ENCODE results near the gene CASP4.
"Not testable (repeated sequence)": the region's sequence is repeated elsewhere in the genome, so short reads cannot be mapped to it uniquely, and the experiment has no call there.

Gene CASP4

GRCh38 chr11:104968856-104969776 lies 742 bp upstream of the CASP4 start:
- peak overlapping the region; percentile 96 for H3K27ac Mint-ChIP-seq
- H3K4me1 Mint-ChIP-seq: peaks cover 64% of the 10 kb centered on the region
- peak overlapping the region; percentile 88 for H3K4me3 Mint-ChIP-seq
- H3K36me3 Mint-ChIP-seq: peaks cover 5% of the 10 kb centered on the region
- H3K9me3 Mint-ChIP-seq: peaks cover 7% of the 10 kb centered on the region
- DNase-seq (ENCODE audit: low spot score in 2 of 2) (no peak), ATAC-seq (no peak)

GRCh38 chr11:104967534-104968354 lies 630 bp downstream of the CASP4 start:
- peaks cover 2% of the 10 kb centered on the region for H3K9me3 Mint-ChIP-seq
- peak overlapping the region; percentile 96 for H3K27ac Mint-ChIP-seq
- DNase-seq (ENCODE audit: low spot score in 2 of 2) (no peak), ATAC-seq (peak; percentile 71)
- H3K36me3 Mint-ChIP-seq: peaks cover 15% of the 10 kb centered on the region
- H3K4me1 Mint-ChIP-seq: peaks cover 74% of the 10 kb centered on the region
- H3K4me3 Mint-ChIP-seq: peak overlapping the region; percentile 88

GRCh38 chr11:104965735-104966134 lies 2.6 kb downstream of the CASP4 start:
- DNase-seq (ENCODE audit: low spot score in 2 of 2): no peak
- Mint-ChIP-seq H3K9me3 (no peaks in the 10 kb centered on the region), H3K4me3 (peak overlapping the region; percentile 88), H3K36me3 (peaks cover 28% of the 10 kb centered on the region), H3K4me1 (peaks cover 80% of the 10 kb centered on the region), H3K27ac (peak overlapping the region; percentile 96)
- no peak for ATAC-seq

- Mint-ChIP-seq H3K9me3 (no peaks in the 10 kb centered on the region), H3K36me3 (peaks cover 30% of the 10 kb centered on the region), H3K4me3 (no peak overlapping the region), H3K4me1 (peaks cover 80% of the 10 kb centered on the region), H3K27ac (no peak overlapping the region)
- DNase-seq (ENCODE audit: low spot score in 2 of 2): no peak
- no peak for ATAC-seq
Observed at GRCh38 chr11:104964247-104964646, 4.1 kb downstream of the CASP4 start.

GRCh38 chr11:104962852-104963251 lies 5.5 kb downstream of the CASP4 start:
- H3K9me3 Mint-ChIP-seq: no peaks in the 10 kb centered on the region
- H3K27ac Mint-ChIP-seq: peak overlapping the region; percentile 18
- peaks cover 80% of the 10 kb centered on the region for H3K4me1 Mint-ChIP-seq
- peaks cover 30% of the 10 kb centered on the region for H3K36me3 Mint-ChIP-seq
- H3K4me3 Mint-ChIP-seq: no peak overlapping the region
- ATAC-seq (no peak), DNase-seq (ENCODE audit: low spot score in 2 of 2) (no peak)

- ATAC-seq (no peak), DNase-seq (ENCODE audit: low spot score in 2 of 2) (no peak)
- peaks cover 42% of the 10 kb centered on the region for H3K36me3 Mint-ChIP-seq
- H3K9me3 Mint-ChIP-seq: no peaks in the 10 kb centered on the region
- H3K27ac Mint-ChIP-seq: peak overlapping the region; percentile 60
- no peak overlapping the region for H3K4me3 Mint-ChIP-seq
- peaks cover 65% of the 10 kb centered on the region for H3K4me1 Mint-ChIP-seq
Observed at GRCh38 chr11:104957280-104957679, 11.1 kb downstream of the CASP4 start.

- Mint-ChIP-seq H3K27ac (peak overlapping the region; percentile 60), H3K36me3 (peaks cover 48% of the 10 kb centered on the region), H3K9me3 (no peaks in the 10 kb centered on the region), H3K4me1 (peaks cover 62% of the 10 kb centered on the region), H3K4me3 (no peak overlapping the region)
- ATAC-seq (no peak), DNase-seq (ENCODE audit: low spot score in 2 of 2) (no peak)
Observed at GRCh38 chr11:104956528-104956927, 11.8 kb downstream of the CASP4 start.

GRCh38 chr11:104946907-104947306 lies 21.5 kb downstream of the CASP4 start:
- Mint-ChIP-seq H3K36me3 (peaks cover 100% of the 10 kb centered on the region), H3K27ac (no peak overlapping the region), H3K4me3 (no peak overlapping the region), H3K9me3 (no peaks in the 10 kb centered on the region), H3K4me1 (peaks cover 18% of the 10 kb centered on the region)
- DNase-seq (ENCODE audit: low spot score in 2 of 2) (no peak), ATAC-seq (peak; percentile 91)

- Mint-ChIP-seq H3K4me1 (peaks cover 14% of the 10 kb centered on the region), H3K4me3 (no peak overlapping the region), H3K36me3 (peaks cover 72% of the 10 kb centered on the region), H3K27ac (no peak overlapping the region), H3K9me3 (no peaks in the 10 kb centered on the region)
- no peak for DNase-seq (ENCODE audit: low spot score in 2 of 2)
- ATAC-seq: no peak
Observed at GRCh38 chr11:104944076-104944475, 24.3 kb downstream of the CASP4 start.

GRCh38 chr11:104943561-104943960 lies 24.8 kb downstream of the CASP4 start:
- no peak overlapping the region for H3K4me3 Mint-ChIP-seq
- no peaks in the 10 kb centered on the region for H3K9me3 Mint-ChIP-seq
- ATAC-seq (no peak), DNase-seq (ENCODE audit: low spot score in 2 of 2) (no peak)
- H3K36me3 Mint-ChIP-seq: peaks cover 67% of the 10 kb centered on the region
- H3K27ac Mint-ChIP-seq: no peak overlapping the region
- H3K4me1 Mint-ChIP-seq: peaks cover 14% of the 10 kb centered on the region

GRCh38 chr11:104934594-104934993 lies 33.8 kb downstream of the CASP4 start:
- no peak for DNase-seq (ENCODE audit: low spot score in 2 of 2)
- Mint-ChIP-seq H3K27ac (peak overlapping the region; percentile 38), H3K4me3 (peak overlapping the region; percentile 37), H3K36me3 (no peaks in the 10 kb centered on the region), H3K4me1 (peaks cover 17% of the 10 kb centered on the region), H3K9me3 (peaks cover 11% of the 10 kb centered on the region)
- ATAC-seq: no peak

- H3K27ac Mint-ChIP-seq: peak overlapping the region; percentile 38
- ATAC-seq; DNase-seq (ENCODE audit: low spot score in 2 of 2); H3K36me3 Mint-ChIP-seq: not testable (repeated sequence)
- peak overlapping the region; percentile 37 for H3K4me3 Mint-ChIP-seq
- H3K9me3 Mint-ChIP-seq: peaks cover 12% of the 10 kb centered on the region
- peaks cover 17% of the 10 kb centered on the region for H3K4me1 Mint-ChIP-seq
Observed at GRCh38 chr11:104934073-104934472, 34.3 kb downstream of the CASP4 start.

GRCh38 chr11:104928811-104929210 lies 39.6 kb downstream of the CASP4 start:
- H3K36me3 Mint-ChIP-seq: no peaks in the 10 kb centered on the region
- no peak overlapping the region for H3K4me3 Mint-ChIP-seq
- peaks cover 19% of the 10 kb centered on the region for H3K9me3 Mint-ChIP-seq
- no peak for DNase-seq (ENCODE audit: low spot score in 2 of 2)
- H3K27ac Mint-ChIP-seq: no peak overlapping the region
- ATAC-seq: no peak
- no peaks in the 10 kb centered on the region for H3K4me1 Mint-ChIP-seq

- Mint-ChIP-seq H3K27ac (no peak overlapping the region), H3K36me3 (no peaks in the 10 kb centered on the region), H3K4me3 (no peak overlapping the region), H3K9me3 (peaks cover 19% of the 10 kb centered on the region), H3K4me1 (no peaks in the 10 kb centered on the region)
- ATAC-seq (no peak), DNase-seq (ENCODE audit: low spot score in 2 of 2) (no peak)
Observed at GRCh38 chr11:104926771-104927611, 41.4 kb downstream of the CASP4 start.

GRCh38 chr11:104925850-104926249 lies 42.5 kb downstream of the CASP4 start:
- Mint-ChIP-seq H3K4me3 (no peak overlapping the region), H3K9me3 (peaks cover 19% of the 10 kb centered on the region), H3K4me1 (no peaks in the 10 kb centered on the region), H3K27ac (no peak overlapping the region), H3K36me3 (no peaks in the 10 kb centered on the region)
- no peak for DNase-seq (ENCODE audit: low spot score in 2 of 2)
- ATAC-seq: no peak
